K562 (cell line): ENCODE data around the gene SLC26A11. TPM values are rescaled to one million over a fixed set of nuclear protein-coding genes. Genes with fewer than 3 reads are reported as not detected.

Source experiments
- ESRRA ChIP-seq: fragments of 450-650 bp; IDR thresholded peaks from 2 replicates; pipeline ENCODE4 v1.6.1; 2014; ENCODE audit warnings: low read depth, mild to moderate bottlenecking, moderate library complexity, borderline replicate concordance
- ETV6 ChIP-seq, 3 experiments: fragments of 150-350 bp in 1 of 3; sonication (generic) in 1 of 3; formaldehyde crosslinking in 1 of 3; IDR thresholded peaks; 2 replicates each; pipeline versions ENCODE4 v1.6.1 to v1.8.0; 2014 to 2022; ENCODE audit warnings: borderline replicate concordance in 2 of 3, low read depth in 2 of 3, antibody characterized with exemption in 1 of 3, low read length in 1 of 3, mild to moderate bottlenecking in 1 of 3, missing genetic modification reagents in 1 of 3
- GATA2 ChIP-seq: sonication (generic); formaldehyde crosslinking; IDR thresholded peaks from 2 replicates; pipeline ENCODE4 v1.4.0; 2020; ENCODE audit warnings: mild to moderate bottlenecking, missing genetic modification reagents
- JUN ChIP-seq, 2 experiments: sonication (generic) in 1 of 2; formaldehyde crosslinking in 1 of 2; IDR thresholded peaks; 2 replicates each; pipeline versions ENCODE4 v1.6.1 to v1.8.0; 2012 to 2022; ENCODE audit warnings: borderline replicate concordance in 2 of 2, mild to moderate bottlenecking in 2 of 2, improper control_type of control experiment in 1 of 2, low read depth in 1 of 2, low read length in 1 of 2, missing genetic modification reagents in 1 of 2
- NKRF ChIP-seq: fragments of 450-650 bp; IDR thresholded peaks from 2 replicates; pipeline ENCODE4 v1.6.1; 2016; ENCODE audit warnings: borderline replicate concordance
- ZBTB43 ChIP-seq: sonication (generic); formaldehyde crosslinking; IDR thresholded peaks from 2 replicates; pipeline ENCODE4 v1.8.0; 2023; ENCODE audit warnings: mild to moderate bottlenecking, missing genetic modification reagents
- ZBTB8A ChIP-seq: fragments of 450-650 bp; IDR thresholded peaks from 2 replicates; pipeline ENCODE4 v1.6.1; 2018; ENCODE audit warnings: mild to moderate bottlenecking, moderate library complexity; ENCODE audit not compliant: partially characterized antibody
- ZNF668 ChIP-seq: fragments of 250-450 bp; sonication (Bioruptor Pico); IDR thresholded peaks from 2 replicates; pipeline ENCODE4 v1.8.0; 2022; ENCODE audit warnings: mild to moderate bottlenecking, inconsistent platforms
- ZNF830 ChIP-seq: fragments of 250-450 bp; sonication (Bioruptor Pico); IDR thresholded peaks from 2 replicates; pipeline ENCODE4 v1.5.0; 2021; ENCODE audit warnings: mild to moderate bottlenecking
- polyA plus RNA-seq, 8 experiments: library from polyadenylated mRNA; depleted of rRNA in 4 of 8; stranded (reverse) in 5 of 8; unstranded in 3 of 8; fragments of >200 nt; fragmentation: Nextera tagmentation in 2 of 8; fragmentation: Illumina TruSeq in 1 of 8; extraction: Ambion mirVana in 2 of 8; extraction: Trizol in 1 of 8; gene quantifications; 2 replicates each; pipeline versions ENCODE4 v1.2.1 to v1.2.3, GENCODE V29; 2011 to 2014; ENCODE audit warnings: inconsistent platforms in 1 of 8, missing spikeins in 1 of 8
- total RNA-seq, 7 experiments: library from RNA; depleted of rRNA in 6 of 7; stranded (reverse); fragments of >200 nt in 6 of 7; fragmentation: Illumina TruSeq in 2 of 7; extraction: Trizol in 2 of 7; gene quantifications; 2 replicates each; pipeline versions ENCODE4 v1.2.1 to v1.2.3, GENCODE V29; 2011 to 2021; ENCODE audit warnings: low replicate concordance in 1 of 7
- TF ChIP-seq, protein P1 (sequence below): fragments of 200-800 bp; sonication (Bioruptor generic); IDR thresholded peaks from 2 replicates; pipeline ENCODE4 v1.6.1; 2016; ENCODE audit warnings: missing genetic modification characterization, missing compliant biosample characterization
- TF ChIP-seq, protein P2 (sequence below), 2 experiments: fragments of 450-650 bp; conservative IDR thresholded peaks; 2 replicates each; pipeline ENCODE4 v1.6.1; 2017; ENCODE audit warnings: mild to moderate bottlenecking in 2 of 2, moderate library complexity in 2 of 2

The SLC26A11 gene
- total and polyA plus RNA-seq, 9 of the 15 experiments (the other 6 are each of a cell fraction or from before 2014, with no cell fraction given), result 0.06 to 3.1 (median 1.2) TPM; not detected in 1

GRCh38 chr17:80260069-80260535 lies 39.9 kb downstream of the SLC26A11 start (continued):
- TF ChIP-seq, protein P1, sequence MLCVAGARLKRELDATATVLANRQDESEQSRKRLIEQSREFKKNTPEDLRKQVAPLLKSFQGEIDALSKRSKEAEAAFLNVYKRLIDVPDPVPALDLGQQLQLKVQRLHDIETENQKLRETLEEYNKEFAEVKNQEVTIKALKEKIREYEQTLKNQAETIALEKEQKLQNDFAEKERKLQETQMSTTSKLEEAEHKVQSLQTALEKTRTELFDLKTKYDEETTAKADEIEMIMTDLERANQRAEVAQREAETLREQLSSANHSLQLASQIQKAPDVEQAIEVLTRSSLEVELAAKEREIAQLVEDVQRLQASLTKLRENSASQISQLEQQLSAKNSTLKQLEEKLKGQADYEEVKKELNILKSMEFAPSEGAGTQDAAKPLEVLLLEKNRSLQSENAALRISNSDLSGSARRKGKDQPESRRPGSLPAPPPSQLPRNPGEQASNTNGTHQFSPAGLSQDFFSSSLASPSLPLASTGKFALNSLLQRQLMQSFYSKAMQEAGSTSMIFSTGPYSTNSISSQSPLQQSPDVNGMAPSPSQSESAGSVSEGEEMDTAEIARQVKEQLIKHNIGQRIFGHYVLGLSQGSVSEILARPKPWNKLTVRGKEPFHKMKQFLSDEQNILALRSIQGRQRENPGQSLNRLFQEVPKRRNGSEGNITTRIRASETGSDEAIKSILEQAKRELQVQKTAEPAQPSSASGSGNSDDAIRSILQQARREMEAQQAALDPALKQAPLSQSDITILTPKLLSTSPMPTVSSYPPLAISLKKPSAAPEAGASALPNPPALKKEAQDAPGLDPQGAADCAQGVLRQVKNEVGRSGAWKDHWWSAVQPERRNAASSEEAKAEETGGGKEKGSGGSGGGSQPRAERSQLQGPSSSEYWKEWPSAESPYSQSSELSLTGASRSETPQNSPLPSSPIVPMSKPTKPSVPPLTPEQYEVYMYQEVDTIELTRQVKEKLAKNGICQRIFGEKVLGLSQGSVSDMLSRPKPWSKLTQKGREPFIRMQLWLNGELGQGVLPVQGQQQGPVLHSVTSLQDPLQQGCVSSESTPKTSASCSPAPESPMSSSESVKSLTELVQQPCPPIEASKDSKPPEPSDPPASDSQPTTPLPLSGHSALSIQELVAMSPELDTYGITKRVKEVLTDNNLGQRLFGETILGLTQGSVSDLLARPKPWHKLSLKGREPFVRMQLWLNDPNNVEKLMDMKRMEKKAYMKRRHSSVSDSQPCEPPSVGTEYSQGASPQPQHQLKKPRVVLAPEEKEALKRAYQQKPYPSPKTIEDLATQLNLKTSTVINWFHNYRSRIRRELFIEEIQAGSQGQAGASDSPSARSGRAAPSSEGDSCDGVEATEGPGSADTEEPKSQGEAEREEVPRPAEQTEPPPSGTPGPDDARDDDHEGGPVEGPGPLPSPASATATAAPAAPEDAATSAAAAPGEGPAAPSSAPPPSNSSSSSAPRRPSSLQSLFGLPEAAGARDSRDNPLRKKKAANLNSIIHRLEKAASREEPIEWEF (CRISPR knock-in tag), result no peak
- TF ChIP-seq ESRRA, result 0 out of 2 replicates have a peak, but pooled peaks have one; percentile 20
- TF ChIP-seq ZNF830, result no peak
- no peak for TF ChIP-seq ETV6 (IDR thresholded peaks at IDR 0.05; ENCODE audit: borderline replicate concordance in 1 of 2, low read depth in 2 of 2, low read length in 1 of 2)
- TF ChIP-seq ETV6 (CRISPR knock-in tag; IDR thresholded peaks at IDR 0.05; ENCODE audit: borderline replicate concordance), result peak; percentile 53; the same call in 1 of the 2 replicates
- TF ChIP-seq JUN (IDR thresholded peaks at IDR 0.05; ENCODE audit: borderline replicate concordance, low read depth, low read length), result no peak
- no peak for TF ChIP-seq JUN (CRISPR knock-in tag; IDR thresholded peaks at IDR 0.05; ENCODE audit: borderline replicate concordance)
- TF ChIP-seq, protein P2, sequence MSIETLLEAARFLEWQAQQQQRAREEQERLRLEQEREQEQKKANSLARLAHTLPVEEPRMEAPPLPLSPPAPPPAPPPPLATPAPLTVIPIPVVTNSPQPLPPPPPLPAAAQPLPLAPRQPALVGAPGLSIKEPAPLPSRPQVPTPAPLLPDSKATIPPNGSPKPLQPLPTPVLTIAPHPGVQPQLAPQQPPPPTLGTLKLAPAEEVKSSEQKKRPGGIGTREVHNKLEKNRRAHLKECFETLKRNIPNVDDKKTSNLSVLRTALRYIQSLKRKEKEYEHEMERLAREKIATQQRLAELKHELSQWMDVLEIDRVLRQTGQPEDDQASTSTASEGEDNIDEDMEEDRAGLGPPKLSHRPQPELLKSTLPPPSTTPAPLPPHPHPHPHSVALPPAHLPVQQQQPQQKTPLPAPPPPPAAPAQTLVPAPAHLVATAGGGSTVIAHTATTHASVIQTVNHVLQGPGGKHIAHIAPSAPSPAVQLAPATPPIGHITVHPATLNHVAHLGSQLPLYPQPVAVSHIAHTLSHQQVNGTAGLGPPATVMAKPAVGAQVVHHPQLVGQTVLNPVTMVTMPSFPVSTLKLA (conservative IDR thresholded peaks at IDR 0.05), result peak in 1 of 2 experiments; percentile 40; a peak in 2 of 4 replicates
- TF ChIP-seq ZBTB8A, result no peak
- TF ChIP-seq NKRF, result no peak
- TF ChIP-seq GATA2 (CRISPR knock-in tag), result no peak
- TF ChIP-seq ZBTB43, result no peak
- no peak for TF ChIP-seq ZNF668 (CRISPR knock-in tag)
